GM10847 (cell line): ENCODE measurements around the gene KIF21B.

Source experiments
- POLR2A ChIP-seq: IDR thresholded peaks from 2 replicates; pipeline ENCODE4 v1.6.1; 2011; ENCODE audit not compliant: insufficient read length; ENCODE audit errors: extremely low read depth

KIF21B gene

GRCh38 chr1:201015551-201016091 lies 7.9 kb downstream of the KIF21B start:
- no peak for TF ChIP-seq POLR2A

GRCh38 chr1:201014816-201015200 lies 8.7 kb downstream of the KIF21B start:
- TF ChIP-seq POLR2A = no peak

GRCh38 chr1:201013991-201014815 lies 9.3 kb downstream of the KIF21B start:
- TF ChIP-seq POLR2A = no peak

- no peak for TF ChIP-seq POLR2A
Observed at GRCh38 chr1:201013031-201013485, 10.5 kb downstream of the KIF21B start.

- TF ChIP-seq POLR2A = no peak
Observed at GRCh38 chr1:201011616-201012015, 11.9 kb downstream of the KIF21B start.

GRCh38 chr1:201009962-201010645 lies 13.4 kb downstream of the KIF21B start:
- TF ChIP-seq POLR2A = no peak

- TF ChIP-seq POLR2A = no peak
Observed at GRCh38 chr1:201008666-201009360, 14.7 kb downstream of the KIF21B start.

- no peak for TF ChIP-seq POLR2A
Observed at GRCh38 chr1:201007481-201007880, 16.0 kb downstream of the KIF21B start.

- no peak for TF ChIP-seq POLR2A
Observed at GRCh38 chr1:201006450-201006849, 17.1 kb downstream of the KIF21B start.

GRCh38 chr1:201004732-201005131 lies 18.8 kb downstream of the KIF21B start:
- no peak for TF ChIP-seq POLR2A

- no peak for TF ChIP-seq POLR2A
Observed at GRCh38 chr1:201004154-201004553, 19.4 kb downstream of the KIF21B start.

GRCh38 chr1:201002510-201002909 lies 21.0 kb downstream of the KIF21B start:
- TF ChIP-seq POLR2A = no peak

- no peak for TF ChIP-seq POLR2A
Observed at GRCh38 chr1:201001962-201002361, 21.6 kb downstream of the KIF21B start.

GRCh38 chr1:201000391-201000790 lies 23.1 kb downstream of the KIF21B start:
- no peak for TF ChIP-seq POLR2A

- TF ChIP-seq POLR2A = no peak
Observed at GRCh38 chr1:200999667-201000066, 23.8 kb downstream of the KIF21B start.
